HepG2 (cell line): ENCODE measurements around the gene GGCT. TPM values are rescaled to one million over a fixed set of nuclear protein-coding genes. Genes with fewer than 3 reads are reported as not detected.

Experiments used
- ATAC-seq: fragments of 200-7000 bp; cut with Tn5 transposase; 3 replicates; pipeline ENCODE4 v1.9.1; 2020; ENCODE audit warnings: mild to moderate bottlenecking, moderate library complexity
- BruUV-seq: library from RNA; stranded (reverse); fragments of 400-500 nt; replicated peaks from 2 replicates; lab custom pipeline; 2021; lab: Mats Ljungman, UMichigan
- CTCF ChIA-PET: fragments of 300-600 bp; formaldehyde crosslinking; extraction: SDS; loops from one replicate; lab custom pipeline; 2021; ENCODE audit warnings: low total read pairs, inconsistent platforms, low intra/inter-chr PET ratio; lab: Yijun Ruan, JAX
- POLR2A ChIA-PET: fragments of 350-600 bp; sonication (Branson Sonifier 250); formaldehyde crosslinking; loops from one replicate; lab custom pipeline; 2020; ENCODE audit warnings: antibody characterized with exemption, inconsistent platforms; lab: Yijun Ruan, JAX
- DNase-seq: peaks from one replicate; pipeline ENCODE4 v3.0.0-alpha.2; 2015; ENCODE audit warnings: low spot score
- FAIRE-seq: peaks from 3 replicates; lab custom pipeline; 2011; peaks lifted over from hg19 to GRCh38; lab: Jason Lieb, UNC
- H2AFZ ChIP-seq: one replicate; pipeline ENCODE4 v1.6.1; 2011; ENCODE audit warnings: low read length, inconsistent platforms
- H3K27ac ChIP-seq: fragments of 300-600 bp; 3 replicates; pipeline ENCODE4 v1.8.0; 2011; ENCODE audit warnings: mixed run types, mild to moderate bottlenecking, mixed read lengths, low read length, inconsistent platforms; ENCODE audit not compliant: insufficient read depth; ENCODE audit errors: extremely low read length
- H3K27me3 ChIP-seq, 2 experiments: fragments of 200-600 bp in 1 of 2; 2 replicates in 1 of 2; 3 replicates in 1 of 2; pipeline versions ENCODE4 v1.6.0 to v1.8.0; 2011; ENCODE audit warnings: low read length in 2 of 2, mild to moderate bottlenecking in 2 of 2, moderate library complexity in 2 of 2, inconsistent platforms in 1 of 2; ENCODE audit not compliant: insufficient read depth in 2 of 2, control insufficient read depth in 1 of 2
- H3K36me3 ChIP-seq, 2 experiments: fragments of 200-600 bp in 1 of 2; replicated peaks in 1 of 2; 2 replicates in 1 of 2; 3 replicates in 1 of 2; pipeline versions ENCODE4 v1.5.1 to v1.8.0; 2011; ENCODE audit warnings: low read length in 2 of 2, inconsistent platforms in 1 of 2; ENCODE audit not compliant: insufficient read depth in 2 of 2, control insufficient read depth in 1 of 2
- H3K4me1 ChIP-seq: 2 replicates; pipeline ENCODE4 v1.5.1; 2012; ENCODE audit warnings: low read length, inconsistent platforms; ENCODE audit not compliant: insufficient read depth
- H3K4me2 ChIP-seq: 2 replicates; pipeline ENCODE4 v1.6.0; 2011; ENCODE audit warnings: low read depth, low read length, inconsistent platforms
- H3K4me3 ChIP-seq, 3 experiments: fragments of 200-600 bp in 1 of 3; sonication (generic), shearing (Covaris generic) in 1 of 3; replicated peaks in 1 of 3; 2 replicates each; pipeline ENCODE4 v1.5.1; 2011 to 2016; ENCODE audit warnings: low read length in 3 of 3, inconsistent platforms in 2 of 3, low read depth in 2 of 3, mild to moderate bottlenecking in 2 of 3, control low read depth in 1 of 3, mixed read lengths in 1 of 3; ENCODE audit not compliant: insufficient read depth in 1 of 3
- H3K79me2 ChIP-seq: one replicate; pipeline ENCODE4 v1.6.1; 2011; ENCODE audit warnings: low read length, inconsistent platforms; ENCODE audit not compliant: insufficient read depth
- H3K9ac ChIP-seq: 2 replicates; pipeline ENCODE4 v1.6.0; 2011; ENCODE audit warnings: mild to moderate bottlenecking, low read depth, low read length, inconsistent platforms; ENCODE audit not compliant: insufficient read depth
- H3K9me3 ChIP-seq: 2 replicates; pipeline ENCODE4 v1.5.1; 2012; ENCODE audit warnings: mild to moderate bottlenecking, low read length
- H4K20me1 ChIP-seq: 2 replicates; pipeline ENCODE4 v1.6.0; 2011; ENCODE audit warnings: inconsistent platforms, mild to moderate bottlenecking, low read length, moderate library complexity; ENCODE audit not compliant: insufficient read depth
- CBX2 ChIP-seq, 2 experiments: fragments of 200-600 bp in 1 of 2; sonication (generic); formaldehyde crosslinking in 1 of 2; IDR thresholded peaks; 2 replicates each; pipeline versions ENCODE4 v1.7.0 to v1.8.1; 2018 to 2022; ENCODE audit warnings: low read depth in 2 of 2, low read length in 1 of 2, mild to moderate bottlenecking in 1 of 2, missing genetic modification reagents in 1 of 2
- CHD4 ChIP-seq: fragments of 200-600 bp; sonication (generic); IDR thresholded peaks from 2 replicates; pipeline ENCODE4 v1.7.0; 2017; ENCODE audit warnings: mild to moderate bottlenecking, low read length, borderline replicate concordance
- GPN1 ChIP-seq: sonication (generic); formaldehyde crosslinking; IDR thresholded peaks from 2 replicates; pipeline ENCODE4 v1.5.1; 2020; ENCODE audit warnings: missing genetic modification reagents, borderline replicate concordance
- GTF3A ChIP-seq: sonication (generic); formaldehyde crosslinking; conservative IDR thresholded peaks from 2 replicates; pipeline ENCODE4 v1.4.0; 2020; ENCODE audit warnings: mild to moderate bottlenecking, missing genetic modification reagents
- MTA3 ChIP-seq: sonication (generic); formaldehyde crosslinking; IDR thresholded peaks from 2 replicates; pipeline ENCODE4 v1.4.0; 2020; ENCODE audit warnings: missing genetic modification reagents
- NCOA5 ChIP-seq: sonication (generic); formaldehyde crosslinking; IDR thresholded peaks from 2 replicates; pipeline ENCODE4 v1.4.0; 2020; ENCODE audit warnings: missing genetic modification reagents
- SUZ12 ChIP-seq: fragments of 150-350 bp; IDR thresholded peaks from 2 replicates; pipeline ENCODE4 v1.6.1; 2014; ENCODE audit warnings: low read depth, low read length
- U2AF2 ChIP-seq: fragments of 200-400 bp; formaldehyde crosslinking; IDR thresholded peaks from 2 replicates; pipeline ENCODE4 v1.6.1; 2017; ENCODE audit warnings: low read depth, mild to moderate bottlenecking, low read length
- ZBTB38 ChIP-seq: sonication (generic); formaldehyde crosslinking; IDR thresholded peaks from 2 replicates; pipeline ENCODE4 v1.5.1; 2020; ENCODE audit warnings: mild to moderate bottlenecking, missing genetic modification reagents
- ZKSCAN5 ChIP-seq: sonication (generic); formaldehyde crosslinking; IDR thresholded peaks from 2 replicates; pipeline ENCODE4 v1.5.1; 2020; ENCODE audit warnings: mild to moderate bottlenecking, missing genetic modification reagents
- ZNF143 ChIP-seq: sonication (generic); formaldehyde crosslinking; IDR thresholded peaks from 2 replicates; pipeline ENCODE4 v1.4.0; 2020; ENCODE audit warnings: missing genetic modification reagents
- ZNF564 ChIP-seq: sonication (generic); formaldehyde crosslinking; IDR thresholded peaks from 2 replicates; pipeline ENCODE4 v1.8.1; 2023; ENCODE audit warnings: mild to moderate bottlenecking, missing genetic modification reagents
- ZNF816 ChIP-seq: sonication (generic); formaldehyde crosslinking; IDR thresholded peaks from 2 replicates; pipeline ENCODE4 v1.8.0; 2022; ENCODE audit warnings: missing genetic modification reagents, mild to moderate bottlenecking, borderline replicate concordance
- WGBS: methylation state at CpG from one replicate; pipeline ENCODE4 v1.1.6; 2017; ENCODE audit warnings: low lambda C conversion rate; 5-methylcytosine and 5-hydroxymethylcytosine counted together
- in situ Hi-C: cut with HindIII; loops from 2 replicates; pipeline ENCODE4 v1.10.0; 2017; ENCODE audit warnings: low pct_unique_long_range_greater_than_20kb; ENCODE audit not compliant: extremely low pct_ligation_motif_present
- intact Hi-C: fragments of 100-400 bp; cut with micrococcal nuclease; formaldehyde crosslinking; loops from one replicate; pipeline ENCODE4 v1.10.0; 2022; ENCODE audit not compliant: unreplicated experiment
- polyA plus RNA-seq, 8 experiments: library from polyadenylated mRNA; depleted of rRNA in 3 of 8; stranded (reverse) in 7 of 8; unstranded in 1 of 8; fragments of >200 nt; fragmentation: Illumina TruSeq in 4 of 8; extraction: Trizol in 4 of 8; gene quantifications; 2 replicates each; pipeline versions ENCODE4 v1.2.1 to v1.2.3, GENCODE V29; 2011 to 2016; ENCODE audit warnings: low read depth in 4 of 8, missing spikeins in 1 of 8, mixed read lengths in 1 of 8; ENCODE audit not compliant: insufficient read depth in 1 of 8
- total RNA-seq, 5 experiments: library from RNA; depleted of rRNA; stranded (reverse); fragments of >200 nt; fragmentation: Illumina TruSeq; extraction: Trizol; gene quantifications; 2 replicates each; pipeline ENCODE4 v1.2.3, GENCODE V29; 2016; ENCODE audit warnings: low read depth in 1 of 5
- TF ChIP-seq, protein P1 (sequence below): sonication (generic); formaldehyde crosslinking; IDR thresholded peaks from 2 replicates; pipeline ENCODE4 v1.5.1; 2020; ENCODE audit warnings: mild to moderate bottlenecking, moderate library complexity, missing genetic modification reagents
- TF ChIP-seq, protein P2 (sequence below): sonication (generic); formaldehyde crosslinking; IDR thresholded peaks from 2 replicates; pipeline ENCODE4 v1.4.0; 2020; ENCODE audit warnings: mild to moderate bottlenecking, low read depth, missing genetic modification reagents
- TF ChIP-seq, protein P3 (sequence below): sonication (generic); formaldehyde crosslinking; IDR thresholded peaks from 2 replicates; pipeline ENCODE4 v1.4.0; 2020; ENCODE audit warnings: low read depth, mild to moderate bottlenecking, missing genetic modification reagents

GGCT gene
- total and polyA plus RNA-seq, 2 of the 13 experiments (the other 11 are each of a cell fraction or from before 2014, with no cell fraction given) = 19.5 to 78.3 TPM

DNA sequence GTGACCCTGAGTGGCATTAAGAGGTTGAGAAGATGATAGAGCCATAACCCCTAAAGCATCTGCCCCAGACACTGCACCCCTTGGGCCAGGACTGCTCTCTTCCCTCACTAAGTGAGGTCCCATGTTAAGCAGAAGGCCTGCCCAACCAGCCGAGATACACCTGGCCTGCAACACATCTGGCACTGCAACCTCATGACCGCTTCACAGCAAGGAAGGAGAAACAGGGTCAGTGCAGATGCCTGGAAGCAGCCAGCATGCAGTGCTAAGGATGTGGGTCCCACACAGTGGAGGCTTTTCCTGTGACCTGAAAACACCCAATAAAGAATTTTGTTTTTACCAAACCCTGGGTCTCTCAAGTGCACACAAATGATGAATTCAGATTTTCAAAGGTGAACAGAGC lies 33.4 kb downstream of the GGCT start:
- FAIRE-seq = no peak
- CTCF ChIA-PET = no interaction called here
- Histone ChIP-seq H3K27me3 (no peaks in the 10 kb centered on the region), H4K20me1 (no peaks in the 10 kb centered on the region), H3K9me3 (no peaks in the 10 kb centered on the region), H3K36me3 (no peaks in the 10 kb centered on the region), H3K27ac (no peak overlapping the region), H3K9ac (no peak overlapping the region), H2AFZ (no peak overlapping the region), H3K79me2 (no peaks in the 10 kb centered on the region), H3K4me1 (peaks cover 28% of the 10 kb centered on the region), H3K4me3 (no peak overlapping the region), H3K4me2 (no peak overlapping the region)
- intact Hi-C loops (no loop called here), in situ Hi-C loops (no loop called here)
- no TSS peak for BruUV-seq
- 75% methylated on average over 2 of the region's 2 CpGs for WGBS
- POLR2A ChIA-PET = no interaction called here
- TF ChIP-seq CBX2 (IDR thresholded peaks at IDR 0.05; ENCODE audit: low read depth, low read length) = no peak
- TF ChIP-seq CBX2 (CRISPR knock-in tag; IDR thresholded peaks at IDR 0.05; ENCODE audit: low read depth) = no peak
- no peak for TF ChIP-seq SUZ12
- TF ChIP-seq, protein P1, sequence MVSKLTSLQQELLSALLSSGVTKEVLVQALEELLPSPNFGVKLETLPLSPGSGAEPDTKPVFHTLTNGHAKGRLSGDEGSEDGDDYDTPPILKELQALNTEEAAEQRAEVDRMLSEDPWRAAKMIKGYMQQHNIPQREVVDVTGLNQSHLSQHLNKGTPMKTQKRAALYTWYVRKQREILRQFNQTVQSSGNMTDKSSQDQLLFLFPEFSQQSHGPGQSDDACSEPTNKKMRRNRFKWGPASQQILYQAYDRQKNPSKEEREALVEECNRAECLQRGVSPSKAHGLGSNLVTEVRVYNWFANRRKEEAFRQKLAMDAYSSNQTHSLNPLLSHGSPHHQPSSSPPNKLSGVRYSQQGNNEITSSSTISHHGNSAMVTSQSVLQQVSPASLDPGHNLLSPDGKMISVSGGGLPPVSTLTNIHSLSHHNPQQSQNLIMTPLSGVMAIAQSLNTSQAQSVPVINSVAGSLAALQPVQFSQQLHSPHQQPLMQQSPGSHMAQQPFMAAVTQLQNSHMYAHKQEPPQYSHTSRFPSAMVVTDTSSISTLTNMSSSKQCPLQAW (CRISPR knock-in tag) = no peak
- no peak for TF ChIP-seq CHD4
- TF ChIP-seq, protein P2, sequence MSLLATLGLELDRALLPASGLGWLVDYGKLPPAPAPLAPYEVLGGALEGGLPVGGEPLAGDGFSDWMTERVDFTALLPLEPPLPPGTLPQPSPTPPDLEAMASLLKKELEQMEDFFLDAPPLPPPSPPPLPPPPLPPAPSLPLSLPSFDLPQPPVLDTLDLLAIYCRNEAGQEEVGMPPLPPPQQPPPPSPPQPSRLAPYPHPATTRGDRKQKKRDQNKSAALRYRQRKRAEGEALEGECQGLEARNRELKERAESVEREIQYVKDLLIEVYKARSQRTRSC (CRISPR knock-in tag) = no peak
- no peak for TF ChIP-seq GPN1
- no peak for TF ChIP-seq ZNF143
- TF ChIP-seq, protein P3, sequence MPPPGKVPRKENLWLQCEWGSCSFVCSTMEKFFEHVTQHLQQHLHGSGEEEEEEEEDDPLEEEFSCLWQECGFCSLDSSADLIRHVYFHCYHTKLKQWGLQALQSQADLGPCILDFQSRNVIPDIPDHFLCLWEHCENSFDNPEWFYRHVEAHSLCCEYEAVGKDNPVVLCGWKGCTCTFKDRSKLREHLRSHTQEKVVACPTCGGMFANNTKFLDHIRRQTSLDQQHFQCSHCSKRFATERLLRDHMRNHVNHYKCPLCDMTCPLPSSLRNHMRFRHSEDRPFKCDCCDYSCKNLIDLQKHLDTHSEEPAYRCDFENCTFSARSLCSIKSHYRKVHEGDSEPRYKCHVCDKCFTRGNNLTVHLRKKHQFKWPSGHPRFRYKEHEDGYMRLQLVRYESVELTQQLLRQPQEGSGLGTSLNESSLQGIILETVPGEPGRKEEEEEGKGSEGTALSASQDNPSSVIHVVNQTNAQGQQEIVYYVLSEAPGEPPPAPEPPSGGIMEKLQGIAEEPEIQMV (CRISPR knock-in tag) = no peak
- TF ChIP-seq U2AF2 = no peak
- TF ChIP-seq ZKSCAN5 (CRISPR knock-in tag) = no peak
- no peak for TF ChIP-seq GTF3A
- no peak for TF ChIP-seq NCOA5
- no peak for TF ChIP-seq ZNF564
- TF ChIP-seq ZNF816 = no peak
- TF ChIP-seq MTA3 (CRISPR knock-in tag) = no peak
- TF ChIP-seq ZBTB38 (CRISPR knock-in tag) = no peak
- ATAC-seq = no peak
- no peak for DNase-seq
